RKO (cell line): ENCODE measurements around the gene GABARAP.

Experiments
- DNase-seq: peaks from one replicate; pipeline ENCODE4 v3.0.0-alpha.2; 2016; ENCODE audit warnings: low spot score

GABARAP gene

GRCh38 chr17:7207120-7208001 is 34.9 kb downstream of the GABARAP start:
- DNase-seq = no peak

GRCh38 chr17:7205561-7205960 is 36.7 kb downstream of the GABARAP start:
- DNase-seq = no peak

- DNase-seq = no peak
Observed at GRCh38 chr17:7204828-7205461, 37.3 kb downstream of the GABARAP start.

- DNase-seq = no peak
Observed at GRCh38 chr17:7204336-7204735, 37.9 kb downstream of the GABARAP start.

GRCh38 chr17:7203391-7203790 is 38.9 kb downstream of the GABARAP start:
- no peak for DNase-seq

- DNase-seq = no peak
Observed at GRCh38 chr17:7196651-7197401, 45.4 kb downstream of the GABARAP start.

GRCh38 chr17:7195971-7196370 is 46.3 kb downstream of the GABARAP start:
- no peak for DNase-seq

GRCh38 chr17:7192271-7192937 is 49.8 kb downstream of the GABARAP start:
- DNase-seq = no peak

GRCh38 chr17:7191571-7192270 is 50.5 kb downstream of the GABARAP start:
- DNase-seq = peak; percentile 39

GRCh38 chr17:7191069-7191468 is 51.2 kb downstream of the GABARAP start:
- DNase-seq = no peak

- DNase-seq = no peak
Observed at GRCh38 chr17:7190276-7190917, 51.9 kb downstream of the GABARAP start.
